ENCODE data around the gene ACADVL.

- TF ChIP-seq CTCF (IDR thresholded peaks at IDR 0.05) (no peak), POLR2A (IDR thresholded peaks at IDR 0.05) (no peak)
Observed at GRCh38 chr17:7251661-7252175, 32.0 kb downstream of the ACADVL start, which contains the start of gene CTDNEP1.
